RWPE1 (cell line): ENCODE results near the gene ARRDC1.

ENCODE experiments used
- CTCF ChIA-PET: fragments of 350-600 bp; sonication (Branson Sonifier 250); formaldehyde crosslinking; extraction: SDS; loops from one replicate; lab custom pipeline; 2021; lab: Yijun Ruan, JAX
- POLR2A ChIA-PET: fragments of 400-600 bp; formaldehyde crosslinking; extraction: SDS; loops from one replicate; lab custom pipeline; 2020; ENCODE audit warnings: antibody characterized with exemption; ENCODE audit not compliant: low non-redundant PET; lab: Yijun Ruan, JAX
- DNase-seq: peaks from one replicate; pipeline ENCODE4 v3.0.0; 2012; ENCODE audit warnings: low spot score
- H3K27ac ChIP-seq: fragments of 450-650 bp; 2 replicates; pipeline ENCODE4 v1.5.1; 2017
- TF ChIP-seq, protein P1 (sequence below): fragments of 450-650 bp; conservative IDR thresholded peaks from 2 replicates; pipeline ENCODE4 v1.5.1; 2017; ENCODE audit warnings: low read depth, mild to moderate bottlenecking

ARRDC1 gene

DNA sequence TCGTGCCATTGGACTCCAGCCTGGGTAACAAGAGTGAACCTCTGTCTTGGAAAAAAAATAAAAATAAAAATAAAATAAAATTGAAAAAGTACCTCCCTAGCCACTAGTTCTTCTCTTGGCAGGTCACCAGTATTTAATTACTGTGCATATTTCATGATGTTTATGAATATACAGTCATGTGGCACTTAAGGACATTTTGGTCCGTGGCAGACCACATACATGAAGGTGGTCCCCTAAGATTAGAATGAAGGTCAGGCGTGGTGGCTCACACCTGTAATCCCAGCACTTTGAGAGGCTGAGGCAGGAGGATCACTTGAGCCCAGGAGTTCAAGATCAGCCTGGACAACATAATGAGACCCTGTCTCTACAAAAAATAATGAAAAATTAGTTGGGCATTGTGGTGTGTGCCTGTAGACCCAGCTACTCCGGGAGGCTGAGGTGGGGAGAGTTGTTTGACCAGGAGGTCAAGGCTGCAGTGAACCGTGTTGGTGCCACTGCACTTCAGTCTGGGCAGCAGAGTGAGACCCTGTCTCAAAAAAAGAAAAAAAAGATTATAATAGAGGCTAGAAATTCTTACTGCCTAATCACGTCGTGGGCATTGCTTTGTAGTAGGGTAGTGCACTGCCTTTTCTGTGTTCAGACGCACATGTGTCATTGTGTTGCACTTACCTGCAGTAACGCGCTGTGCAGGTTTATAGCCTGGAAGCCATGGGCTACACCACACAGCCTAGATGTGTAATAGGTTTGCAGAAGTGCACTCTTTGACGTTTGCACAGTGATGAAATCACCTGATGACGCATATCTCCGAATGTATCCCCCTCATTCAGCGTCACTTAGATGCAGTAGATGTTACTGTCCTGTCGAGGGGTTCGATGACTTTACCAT is 26.1 kb downstream of the ARRDC1 start:
- TF ChIP-seq, protein P1, sequence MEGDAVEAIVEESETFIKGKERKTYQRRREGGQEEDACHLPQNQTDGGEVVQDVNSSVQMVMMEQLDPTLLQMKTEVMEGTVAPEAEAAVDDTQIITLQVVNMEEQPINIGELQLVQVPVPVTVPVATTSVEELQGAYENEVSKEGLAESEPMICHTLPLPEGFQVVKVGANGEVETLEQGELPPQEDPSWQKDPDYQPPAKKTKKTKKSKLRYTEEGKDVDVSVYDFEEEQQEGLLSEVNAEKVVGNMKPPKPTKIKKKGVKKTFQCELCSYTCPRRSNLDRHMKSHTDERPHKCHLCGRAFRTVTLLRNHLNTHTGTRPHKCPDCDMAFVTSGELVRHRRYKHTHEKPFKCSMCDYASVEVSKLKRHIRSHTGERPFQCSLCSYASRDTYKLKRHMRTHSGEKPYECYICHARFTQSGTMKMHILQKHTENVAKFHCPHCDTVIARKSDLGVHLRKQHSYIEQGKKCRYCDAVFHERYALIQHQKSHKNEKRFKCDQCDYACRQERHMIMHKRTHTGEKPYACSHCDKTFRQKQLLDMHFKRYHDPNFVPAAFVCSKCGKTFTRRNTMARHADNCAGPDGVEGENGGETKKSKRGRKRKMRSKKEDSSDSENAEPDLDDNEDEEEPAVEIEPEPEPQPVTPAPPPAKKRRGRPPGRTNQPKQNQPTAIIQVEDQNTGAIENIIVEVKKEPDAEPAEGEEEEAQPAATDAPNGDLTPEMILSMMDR, result no peak
- H3K27ac ChIP-seq, result peak overlapping the region; percentile 34
- ChIA-PET CTCF (interaction anchor here (0.6 to 1.1 kb wide), 2 partner anchors 16 to 56 kb away, joined by 3 to 7 read pairs; no protein-coding TSS in a partner anchor), POLR2A (no interaction called here)
- no peak for DNase-seq

DNA sequence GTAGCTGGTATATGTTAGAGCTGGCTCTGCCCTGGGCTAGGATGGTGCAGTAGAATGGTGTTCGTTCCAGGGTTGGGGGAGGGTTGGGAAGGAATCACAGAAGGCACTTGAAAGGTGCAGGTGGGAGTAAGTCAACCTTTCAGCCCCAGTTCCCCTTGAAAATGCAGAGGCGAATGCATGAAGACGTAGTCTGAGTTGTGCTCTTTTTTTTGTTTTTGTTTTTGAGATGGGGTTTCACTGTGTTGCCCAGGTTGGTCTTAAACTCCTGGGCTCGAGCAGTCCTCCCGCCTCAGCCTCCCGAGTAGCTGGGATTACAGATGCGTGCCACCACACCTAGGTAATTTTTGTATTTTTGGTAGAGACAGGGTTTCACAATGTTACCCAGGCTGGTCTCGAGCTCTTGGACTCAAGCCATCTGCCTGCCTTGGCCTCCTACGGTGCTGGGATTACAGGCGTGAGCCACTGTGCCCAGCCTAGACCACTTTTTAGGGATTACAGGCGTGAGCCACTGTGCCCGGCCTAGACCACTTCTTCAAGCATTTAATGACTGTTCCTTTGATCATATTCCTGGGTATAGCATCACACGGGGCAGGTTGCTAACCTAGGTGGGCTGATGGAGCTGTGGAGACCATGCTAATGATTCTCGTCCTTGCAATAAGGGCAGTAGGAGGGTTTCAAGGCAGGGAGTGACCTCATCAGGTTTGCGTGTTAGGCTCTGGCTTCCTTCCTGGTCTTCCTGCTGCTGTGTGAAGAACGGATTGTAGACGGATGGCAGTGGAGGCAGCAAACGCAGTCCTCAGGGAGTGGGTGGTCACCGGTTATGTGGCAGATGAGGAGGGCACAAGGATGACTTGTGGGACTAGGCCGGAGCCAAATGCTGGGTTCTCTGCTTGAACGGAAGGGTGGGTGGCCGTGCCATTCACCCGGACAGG is 27.0 kb downstream of the ARRDC1 start:
- ChIA-PET CTCF (interaction anchor here (0.6 to 1.1 kb wide), 3 partner anchors 11 to 57 kb away, joined by 3 to 7 read pairs (median 3); no protein-coding TSS in a partner anchor), POLR2A (no interaction called here)
- peak overlapping the region; percentile 34 for H3K27ac ChIP-seq
- DNase-seq, result no peak
- TF ChIP-seq, protein P1, result no peak

DNA sequence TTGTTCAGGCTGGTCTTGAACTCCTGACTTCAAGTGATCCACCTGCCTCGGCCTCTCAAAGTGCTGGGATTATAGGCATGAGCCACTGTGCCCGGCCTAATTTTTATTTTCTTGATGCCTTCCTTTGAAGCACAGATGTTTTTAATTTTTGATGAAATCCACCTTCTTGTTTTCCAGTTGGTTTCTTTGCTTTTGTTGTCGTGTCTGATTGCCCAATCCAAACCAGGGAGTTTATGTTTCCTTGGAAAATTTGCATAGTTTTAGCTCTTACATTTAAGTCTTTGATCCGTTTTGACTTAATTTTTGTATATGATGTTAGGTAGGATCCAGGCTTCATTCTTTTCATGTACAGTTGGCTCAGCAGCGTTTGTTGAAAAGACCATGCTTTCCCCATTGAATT is 28.5 kb downstream of the ARRDC1 start:
- CTCF ChIA-PET, result no interaction called here
- TF ChIP-seq, protein P1, result no peak
- DNase-seq, result no peak
- H3K27ac ChIP-seq, result no peak overlapping the region
- POLR2A ChIA-PET, result interaction anchor here (0.6 kb wide), 1 partner anchor 171 kb away, joined by 4 read pairs; no protein-coding TSS in a partner anchor

DNA sequence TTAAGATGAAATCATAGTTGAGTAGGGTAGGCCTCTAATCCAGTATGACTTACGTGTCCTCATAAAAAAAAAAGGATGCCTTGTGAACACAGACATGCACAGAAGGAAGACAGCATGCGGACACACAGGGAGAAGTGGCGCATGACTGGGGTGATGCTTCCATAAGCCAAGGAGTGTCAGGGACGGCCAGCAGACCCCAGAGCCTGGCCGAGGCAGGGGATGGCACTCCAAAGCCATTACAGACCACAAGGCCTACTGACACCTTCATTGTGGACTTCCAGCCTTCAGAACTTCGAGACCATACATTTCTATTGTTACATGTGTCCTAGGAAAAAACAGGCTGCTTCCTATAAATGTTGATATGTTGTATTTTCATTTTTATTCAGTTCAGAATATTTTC is 33.2 kb downstream of the ARRDC1 start:
- ChIA-PET CTCF (no interaction called here), POLR2A (no interaction called here)
- DNase-seq, result no peak
- TF ChIP-seq, protein P1, result no peak
- H3K27ac ChIP-seq, result no peak overlapping the region

DNA sequence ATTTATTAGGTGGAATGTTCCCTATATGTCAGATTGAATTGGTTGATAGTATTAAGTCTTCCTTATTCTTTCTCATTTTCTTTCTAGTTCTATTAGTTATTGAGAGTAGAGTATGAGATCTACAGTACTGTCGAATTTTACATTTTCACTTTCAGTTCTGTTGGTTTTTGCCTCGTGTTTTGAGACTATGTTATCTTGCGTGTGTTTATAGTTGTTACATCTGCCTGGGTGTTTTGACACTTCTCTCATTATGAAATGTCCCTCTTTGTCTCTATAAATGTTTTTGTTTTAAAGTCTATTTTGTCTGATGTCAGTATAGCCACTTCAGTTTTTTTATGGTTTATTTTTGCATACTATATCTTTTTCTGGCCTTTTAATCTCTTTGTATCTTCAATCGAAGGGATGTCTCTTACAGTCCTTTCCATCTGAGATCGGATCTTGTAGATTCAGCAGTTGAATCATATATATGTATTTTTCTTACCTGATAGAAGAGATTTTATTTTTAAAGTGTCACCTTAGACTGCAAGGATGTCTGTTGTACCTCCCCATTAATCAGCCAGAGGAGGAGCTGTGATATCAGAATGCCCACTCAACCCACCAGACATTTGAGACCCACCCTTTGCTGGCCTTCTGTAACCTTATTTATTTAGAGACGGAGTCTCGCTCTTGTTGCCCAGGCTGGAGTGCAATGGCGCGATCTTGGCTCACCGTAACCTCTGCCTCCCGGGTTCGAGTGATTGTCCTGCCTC is 34.0 kb downstream of the ARRDC1 start:
- ChIA-PET POLR2A (no interaction called here), CTCF (interaction anchor here (0.7 kb wide), 1 partner anchor 15 kb away, joined by 4 read pairs; no protein-coding TSS in a partner anchor)
- no peak overlapping the region for H3K27ac ChIP-seq
- no peak for DNase-seq
- TF ChIP-seq, protein P1, result no peak
